CD4-positive, alpha-beta T cell treated with Interleukin-17A for 4 hours (primary cell): Measurements from ENCODE around the gene PTPRCAP.

ENCODE experiments used
- DNase-seq: peaks from one replicate; pipeline ENCODE4 v3.0.0-alpha.2; 2020; ENCODE audit warnings: mixed read lengths

The PTPRCAP gene

DNA sequence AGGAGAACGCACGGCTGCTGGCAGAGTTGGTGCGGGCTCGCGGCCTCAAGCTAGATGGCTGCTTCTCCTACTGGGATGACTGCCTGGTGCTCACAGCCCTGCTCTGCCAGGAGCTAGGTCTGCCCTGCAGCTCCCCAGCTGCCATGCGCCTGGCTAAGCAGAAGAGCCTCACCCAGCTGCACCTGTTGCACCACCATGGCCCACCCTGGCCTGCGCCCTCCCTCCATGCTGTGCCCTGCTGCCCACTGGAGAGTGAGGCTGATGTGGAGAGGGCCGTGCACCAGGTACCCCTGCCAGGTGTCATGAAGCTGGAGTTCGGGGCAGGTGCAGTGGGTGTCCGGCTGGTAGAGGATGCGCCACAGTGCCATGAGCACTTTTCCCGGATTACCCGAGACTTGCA is 14.0 kb downstream of the PTPRCAP start:
- no peak for DNase-seq

- no peak for DNase-seq
Observed at GRCh38 chr11:67422891-67423290, 14.6 kb downstream of the PTPRCAP start.

GRCh38 chr11:67421430-67422031 is 16.0 kb downstream of the PTPRCAP start:
- no peak for DNase-seq

DNA sequence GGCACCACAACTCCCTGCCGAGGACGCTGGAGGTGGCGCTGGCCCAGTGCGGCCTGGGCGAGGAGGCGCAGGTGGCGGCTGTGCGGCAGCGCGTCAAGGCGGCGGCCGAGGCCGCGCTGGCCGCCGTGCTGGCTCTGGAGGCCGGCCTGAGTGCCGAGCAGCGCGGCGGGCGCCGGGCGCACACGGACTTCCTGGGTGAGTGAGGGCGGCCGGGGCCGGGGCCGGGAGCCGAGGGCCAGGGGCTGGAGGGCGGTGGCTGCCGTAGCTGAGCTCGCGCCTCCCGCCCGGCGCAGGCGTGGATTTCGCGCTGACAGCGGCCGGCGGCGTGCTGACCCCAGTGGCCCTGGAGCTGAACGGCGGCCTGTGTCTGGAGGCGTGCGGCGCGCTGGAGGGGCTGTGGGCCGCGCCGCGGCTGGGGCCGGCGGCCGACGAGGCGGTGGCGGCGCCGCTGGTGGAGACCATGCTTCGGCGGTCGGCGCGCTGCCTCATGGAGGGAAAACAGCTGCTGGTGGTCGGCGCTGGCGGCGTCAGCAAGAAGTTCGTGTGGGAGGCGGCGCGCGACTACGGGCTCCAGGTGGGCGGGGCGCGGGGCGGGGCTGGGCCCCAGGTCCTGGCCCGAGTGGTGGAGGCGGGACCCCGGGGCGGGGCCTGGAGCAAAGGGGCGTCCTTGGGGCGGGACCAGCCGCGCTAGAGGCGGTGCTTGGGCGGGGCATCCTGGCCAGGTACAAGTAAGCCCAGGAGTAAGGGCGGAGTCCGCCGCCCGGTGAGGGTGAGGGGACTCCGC is 16.6 kb downstream of the PTPRCAP start:
- peak; percentile 99 for DNase-seq

- DNase-seq, result no peak
Observed at GRCh38 chr11:67420147-67420645, 17.3 kb downstream of the PTPRCAP start.

- DNase-seq, result peak; percentile 17
Observed at GRCh38 chr11:67419325-67420049, 18.0 kb downstream of the PTPRCAP start.

DNA sequence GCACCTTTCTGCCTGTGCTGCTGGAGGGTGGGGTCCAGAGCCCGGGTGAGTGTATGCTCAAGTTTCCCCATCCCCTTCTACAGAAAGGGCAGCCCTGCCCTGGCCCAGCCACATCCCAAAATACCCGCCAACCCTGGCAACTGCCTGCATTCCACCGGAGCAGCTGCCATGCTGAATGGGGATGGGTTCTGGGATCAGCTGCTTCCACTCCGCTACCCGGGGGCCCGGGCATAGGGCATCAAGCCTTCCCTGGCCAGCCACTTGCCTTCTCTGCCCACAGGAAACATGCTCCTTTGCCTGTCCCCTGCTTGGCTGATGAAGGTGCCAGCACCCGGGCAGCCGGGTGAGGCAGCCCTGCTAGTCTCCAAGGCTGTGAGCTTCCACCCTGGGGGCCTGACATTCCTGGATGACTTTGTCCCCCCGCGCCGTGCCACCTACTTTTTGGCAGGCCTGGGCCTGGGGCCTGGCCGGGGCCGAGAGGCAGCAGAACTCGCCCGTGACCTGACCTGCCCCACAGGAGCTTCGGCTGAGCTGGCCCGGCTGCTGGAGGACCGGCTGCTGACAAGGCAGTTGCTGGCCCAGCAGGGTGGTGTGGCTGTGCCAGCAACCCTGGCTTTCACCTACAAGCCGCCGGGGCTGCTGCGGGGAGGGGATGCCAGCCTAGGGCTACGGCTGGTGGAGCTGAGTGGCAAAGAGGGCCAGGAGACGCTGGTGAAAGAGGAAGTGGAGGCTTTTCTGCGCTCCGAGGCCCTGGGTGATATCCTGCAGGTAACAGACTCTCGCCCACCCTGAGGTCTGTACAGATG is 18.8 kb downstream of the PTPRCAP start:
- DNase-seq, result peak; percentile 68

DNA sequence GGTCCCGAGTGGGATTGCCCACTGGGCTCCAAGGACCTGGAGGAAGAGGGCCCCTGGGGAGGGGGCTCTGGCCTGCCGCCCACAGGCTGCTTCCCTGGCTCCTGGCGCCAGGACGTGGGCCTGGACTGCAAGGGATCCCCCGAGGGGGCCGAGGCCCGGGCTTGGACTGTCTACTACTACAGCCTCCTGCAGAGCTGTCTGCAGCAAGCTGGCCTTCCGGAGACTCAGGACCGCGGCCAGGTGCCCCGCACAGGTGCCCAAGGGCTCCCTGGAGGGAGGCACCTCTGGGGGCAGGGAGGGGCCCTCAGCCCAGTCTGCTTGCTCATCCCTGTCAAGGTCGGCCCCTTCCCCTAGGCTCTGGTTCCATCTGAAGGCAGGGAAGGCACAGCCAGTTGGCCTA is 20.1 kb downstream of the PTPRCAP start:
- no peak for DNase-seq

GRCh38 chr11:67416416-67417335 is 20.8 kb downstream of the PTPRCAP start:
- peak; percentile 93 for DNase-seq

DNA sequence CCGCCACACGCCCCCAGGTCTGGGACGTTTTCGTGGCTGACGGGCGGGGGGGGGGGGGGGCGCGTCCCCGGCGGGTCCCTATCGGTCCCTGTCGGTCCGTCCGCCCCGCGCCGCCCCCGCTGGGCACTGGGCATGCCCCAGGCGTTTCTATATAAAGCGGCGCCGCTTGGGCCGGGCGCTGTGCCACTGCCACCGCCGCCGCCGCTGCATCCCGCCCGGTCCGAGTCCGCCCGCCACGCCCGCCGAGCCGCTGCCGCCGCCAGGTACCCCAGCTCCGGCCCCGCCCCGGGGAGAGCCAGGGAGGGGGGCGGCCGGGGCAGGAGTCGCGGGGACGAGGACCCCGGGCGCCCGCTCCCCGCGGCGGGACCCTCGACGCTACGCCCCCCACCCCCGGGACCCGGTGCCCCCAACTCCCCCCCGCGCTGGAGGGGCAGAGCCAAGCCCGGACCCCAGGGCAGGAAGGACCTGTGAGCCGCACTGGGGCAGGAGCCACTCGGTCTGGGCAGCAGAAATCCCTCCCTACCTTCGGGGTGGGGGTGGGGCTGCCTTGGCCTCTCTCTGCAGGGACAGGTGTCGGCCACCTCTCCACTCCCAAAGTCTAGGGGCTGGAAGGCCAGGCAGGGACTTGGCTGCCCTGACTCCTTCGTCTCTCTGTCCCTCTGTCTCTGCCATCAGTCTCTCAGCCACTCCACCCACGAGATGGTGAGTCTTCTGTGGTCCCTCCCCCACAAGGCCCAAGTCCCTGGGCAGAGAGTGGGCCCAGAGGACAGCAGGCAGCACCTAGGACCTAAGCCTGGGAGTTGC is 21.8 kb downstream of the PTPRCAP start, which contains the start of gene CARNS1:
CARNS1 (plus strand) TSS at position 178 of the 804 bp plus-strand sequence; CDS start at position 700, 522 bp downstream.
- peak; percentile 53 for DNase-seq

DNA sequence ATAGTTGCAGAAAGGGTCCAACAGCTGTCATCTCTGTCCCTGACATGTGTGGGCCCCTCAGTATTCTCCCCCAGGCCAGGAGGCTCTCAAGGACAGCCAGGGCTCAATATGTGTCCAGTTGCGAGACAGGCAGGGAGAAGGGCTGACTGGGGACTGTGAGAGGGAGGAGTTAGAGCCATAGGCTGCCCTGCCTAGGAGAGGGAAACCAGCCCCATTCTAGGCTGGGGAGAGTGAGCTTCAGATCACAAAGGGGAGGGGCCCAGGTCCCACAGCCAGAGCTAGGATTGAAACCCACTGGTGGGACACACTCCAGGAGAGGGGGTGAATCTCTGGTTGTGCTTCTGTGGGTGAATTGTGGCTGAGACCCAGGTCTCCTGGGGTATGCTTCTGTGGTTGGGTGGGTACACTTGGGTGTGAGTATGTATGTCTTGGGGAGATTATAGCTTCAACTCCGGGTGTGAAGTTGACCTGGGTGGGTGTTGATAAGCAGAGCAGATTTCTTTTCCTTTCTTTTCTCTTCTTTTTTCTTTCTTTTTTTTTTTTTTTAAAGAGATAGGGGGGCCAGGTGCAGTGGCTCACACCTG is 24.1 kb downstream of the PTPRCAP start:
- DNase-seq, result peak; percentile 22

GRCh38 chr11:67412495-67413179 is 24.8 kb downstream of the PTPRCAP start:
- no peak for DNase-seq

DNA sequence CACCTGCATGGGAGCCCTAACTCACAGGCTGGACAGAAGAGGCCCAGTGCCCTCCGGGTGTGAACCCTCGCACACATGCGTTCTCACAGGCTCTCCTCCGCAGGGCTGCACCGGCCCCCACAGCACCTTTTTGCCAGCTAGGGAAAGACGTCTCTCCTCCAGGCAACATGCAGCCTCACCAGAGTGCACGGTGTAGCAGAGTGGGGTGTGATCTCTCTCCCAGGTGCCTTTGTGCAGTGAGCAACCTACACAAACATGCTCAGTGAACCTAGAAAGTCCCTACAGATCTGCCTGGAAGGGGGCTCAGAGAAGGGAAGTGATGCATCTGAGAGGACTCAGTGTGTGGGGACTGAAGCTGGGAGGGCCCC is 25.7 kb downstream of the PTPRCAP start:
- peak; percentile 30 for DNase-seq

- no peak for DNase-seq
Observed at GRCh38 chr11:67410984-67411784, 26.3 kb downstream of the PTPRCAP start.

DNA sequence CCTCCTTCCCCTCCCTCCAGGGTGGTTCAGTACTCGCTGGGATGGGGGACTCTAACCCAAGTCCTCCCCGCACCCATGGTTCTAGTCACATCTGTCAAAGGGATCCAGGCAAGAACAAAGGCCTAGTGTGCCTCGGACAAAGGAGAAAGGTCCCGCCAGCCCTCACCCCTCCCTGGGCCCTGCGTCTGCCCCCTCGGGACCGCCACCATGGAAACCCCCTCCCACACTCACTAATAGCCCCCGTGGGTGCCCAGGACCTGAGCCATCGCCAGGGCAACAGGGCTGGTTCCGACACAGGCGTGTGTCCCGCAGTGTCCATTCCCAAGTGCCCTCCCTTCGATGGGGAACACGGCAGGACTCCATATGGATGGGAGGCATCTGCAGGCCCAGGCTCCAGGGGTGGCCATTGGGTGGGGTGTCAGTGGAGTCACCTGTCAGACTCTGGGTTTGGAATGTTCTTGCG is 27.1 kb downstream of the PTPRCAP start:
- no peak for DNase-seq

- DNase-seq, result peak; percentile 33
Observed at GRCh38 chr11:67409781-67410368, 27.6 kb downstream of the PTPRCAP start.

GRCh38 chr11:67409261-67409666 is 28.2 kb downstream of the PTPRCAP start:
- peak; percentile 83 for DNase-seq
